Measurements from ENCODE around the gene PRR9.

Gene PRR9

GRCh38 chr1:153194331-153195050, 22.9 kb upstream of the PRR9 start:
- Histone ChIP-seq H3K4ac (ENCODE audit: low read depth in 1 of 2, low read length in 2 of 2) (no peak overlapping the region), H2BK12ac (ENCODE audit: low read length in 2 of 2) (no peak overlapping the region), H3K18ac (ENCODE audit: low read depth in 1 of 2, low read length in 2 of 2) (no peak overlapping the region), H3K4me1 (ENCODE audit: control insufficient read depth, insufficient read depth, low read depth, low read length) (no peaks in the 10 kb centered on the region), H2BK5ac (ENCODE audit: low read depth, low read length, poor library complexity, severe bottlenecking) (no peak overlapping the region), H2AFZ (ENCODE audit: low read depth, low read length) (no peak overlapping the region), H2BK15ac (ENCODE audit: low read depth, poor library complexity, severe bottlenecking) (no peak overlapping the region), H4K91ac (ENCODE audit: low read length) (no peak overlapping the region), H3K9ac (ENCODE audit: low read length) (no peak overlapping the region), H4K8ac (ENCODE audit: low read length) (no peak overlapping the region), H3K27ac (ENCODE audit: low read length, poor library complexity, severe bottlenecking) (no peak overlapping the region), H3K9me3 (ENCODE audit: control insufficient read depth, low read length) (no peaks in the 10 kb centered on the region), H2BK120ac (ENCODE audit: low read depth, low read length) (no peak overlapping the region), H3K23ac (ENCODE audit: low read length in 2 of 2) (no peak overlapping the region), H3K36me3 (ENCODE audit: control insufficient read depth in 1 of 2, insufficient read depth in 2 of 2, low read depth in 1 of 2, low read length in 2 of 2) (no peaks in the 10 kb centered on the region), H3K4me3 (ENCODE audit: insufficient read depth in 1 of 2, low read depth in 1 of 2, low read length in 2 of 2) (no peak overlapping the region), H3K4me2 (ENCODE audit: low read length, poor library complexity, severe bottlenecking) (no peak overlapping the region), H3K79me1 (replicated peaks; ENCODE audit: low read length, poor library complexity, severe bottlenecking) (no peaks in the 10 kb centered on the region), H3K27me3 (ENCODE audit: control insufficient read depth in 1 of 2, insufficient read depth in 1 of 2, low read length in 2 of 2) (peaks cover 0 to 31% of the 10 kb centered on the region in 2 experiments), H2AK5ac (ENCODE audit: low read length, severe bottlenecking) (no peak overlapping the region), H3K14ac (ENCODE audit: low read length in 2 of 2) (no peak overlapping the region)
- WGBS: 39% methylated on average over 3 of the region's 3 CpGs
- DNase-seq: no peak

DNA sequence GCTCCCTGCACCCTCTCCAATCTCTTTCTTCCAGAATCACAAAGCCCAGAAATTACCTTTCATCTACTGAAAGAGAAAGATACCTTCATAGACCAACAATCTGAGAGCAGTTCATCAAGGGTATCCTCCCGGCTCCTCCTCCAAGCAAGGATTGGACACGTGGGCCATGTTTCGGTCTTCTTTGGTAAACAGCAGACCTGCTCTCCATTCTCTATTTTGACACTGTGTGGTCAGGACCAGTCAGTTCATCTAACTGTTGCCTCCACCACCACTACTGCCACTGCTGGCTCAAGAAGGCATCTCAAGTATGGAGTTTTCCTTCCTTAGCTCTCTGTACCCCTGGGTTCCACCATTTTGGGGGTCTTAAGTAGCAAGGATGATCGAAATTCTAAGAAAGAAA, 22.2 kb upstream of the PRR9 start:
- H3K9ac ChIP-seq (ENCODE audit: low read length): no peak overlapping the region
- WGBS: 68% methylated on average over 4 of the region's 4 CpGs

DNA sequence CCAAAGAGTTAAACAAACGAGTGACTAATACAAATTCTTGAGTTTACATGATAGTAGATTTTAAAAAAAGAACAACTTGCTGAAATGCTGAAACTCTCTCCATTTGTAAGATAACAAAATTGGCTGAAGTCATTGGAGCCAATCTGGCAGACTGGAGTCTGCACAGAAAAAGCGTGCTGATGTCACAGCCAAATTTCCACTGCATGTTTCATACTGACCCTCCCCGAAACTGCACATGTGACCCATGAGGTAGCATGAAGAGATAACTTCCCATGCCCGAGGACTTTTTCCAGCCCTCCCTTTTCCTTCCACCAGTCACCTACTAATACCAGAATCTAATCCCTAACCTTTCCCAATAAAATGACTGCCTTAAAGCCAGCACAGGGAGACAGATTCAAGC, 15.4 kb upstream of the PRR9 start:
- no peak overlapping the region for H3K14ac ChIP-seq (ENCODE audit: low read length in 2 of 2)
- H2BK5ac ChIP-seq (ENCODE audit: low read depth, low read length, poor library complexity, severe bottlenecking): no peak overlapping the region
- no peak overlapping the region for H2AK5ac ChIP-seq (ENCODE audit: low read length, severe bottlenecking)
- H3K9me3 ChIP-seq (ENCODE audit: control insufficient read depth, low read length): no peaks in the 10 kb centered on the region
- H4K8ac ChIP-seq (ENCODE audit: low read length): no peak overlapping the region
- H2BK120ac ChIP-seq (ENCODE audit: low read depth, low read length): no peak overlapping the region
- no peaks in the 10 kb centered on the region for H3K79me1 ChIP-seq (replicated peaks; ENCODE audit: low read length, poor library complexity, severe bottlenecking)
- no peak overlapping the region for H3K4me2 ChIP-seq (ENCODE audit: low read length, poor library complexity, severe bottlenecking)
- no peak for DNase-seq
- no peak overlapping the region for H4K91ac ChIP-seq (ENCODE audit: low read length)
- H3K18ac ChIP-seq (ENCODE audit: low read depth in 1 of 2, low read length in 2 of 2): no peak overlapping the region
- H3K27me3 ChIP-seq (ENCODE audit: control insufficient read depth in 1 of 2, insufficient read depth in 1 of 2, low read length in 2 of 2): peaks cover 0 to 17% of the 10 kb centered on the region in 2 experiments
- no peak overlapping the region for H3K23ac ChIP-seq (ENCODE audit: low read length in 2 of 2)
- no peak overlapping the region for H3K27ac ChIP-seq (ENCODE audit: low read length, poor library complexity, severe bottlenecking)
- H3K4me3 ChIP-seq (ENCODE audit: insufficient read depth in 1 of 2, low read depth in 1 of 2, low read length in 2 of 2): no peak overlapping the region
- H2BK15ac ChIP-seq (ENCODE audit: low read depth, poor library complexity, severe bottlenecking): no peak overlapping the region
- H3K4me1 ChIP-seq (ENCODE audit: control insufficient read depth, insufficient read depth, low read depth, low read length): no peaks in the 10 kb centered on the region
- no peak overlapping the region for H2AFZ ChIP-seq (ENCODE audit: low read depth, low read length)
- H3K4ac ChIP-seq (ENCODE audit: low read depth in 1 of 2, low read length in 2 of 2): no peak overlapping the region
- no peak overlapping the region for H2BK12ac ChIP-seq (ENCODE audit: low read length in 2 of 2)
- H3K9ac ChIP-seq (ENCODE audit: low read length): no peak overlapping the region
- 47% methylated on average over 3 of the region's 4 CpGs for WGBS
- H3K36me3 ChIP-seq (ENCODE audit: control insufficient read depth in 1 of 2, insufficient read depth in 2 of 2, low read depth in 1 of 2, low read length in 2 of 2): no peaks in the 10 kb centered on the region

More for the DNA sequence above, 22.2 kb upstream of the PRR9 start:
- Histone ChIP-seq H3K27me3 (ENCODE audit: control insufficient read depth in 1 of 2, insufficient read depth in 1 of 2, low read length in 2 of 2) (peaks cover 0 to 31% of the 10 kb centered on the region in 2 experiments), H2BK12ac (ENCODE audit: low read length in 2 of 2) (no peak overlapping the region), H2AFZ (ENCODE audit: low read depth, low read length) (no peak overlapping the region), H3K79me1 (replicated peaks; ENCODE audit: low read length, poor library complexity, severe bottlenecking) (no peaks in the 10 kb centered on the region), H2BK120ac (ENCODE audit: low read depth, low read length) (no peak overlapping the region), H3K4me1 (ENCODE audit: control insufficient read depth, insufficient read depth, low read depth, low read length) (no peaks in the 10 kb centered on the region), H3K14ac (ENCODE audit: low read length in 2 of 2) (no peak overlapping the region), H3K4me3 (ENCODE audit: insufficient read depth in 1 of 2, low read depth in 1 of 2, low read length in 2 of 2) (no peak overlapping the region), H2BK15ac (ENCODE audit: low read depth, poor library complexity, severe bottlenecking) (no peak overlapping the region), H4K8ac (ENCODE audit: low read length) (no peak overlapping the region), H3K9me3 (ENCODE audit: control insufficient read depth, low read length) (no peaks in the 10 kb centered on the region), H3K36me3 (ENCODE audit: control insufficient read depth in 1 of 2, insufficient read depth in 2 of 2, low read depth in 1 of 2, low read length in 2 of 2) (no peaks in the 10 kb centered on the region), H2AK5ac (ENCODE audit: low read length, severe bottlenecking) (no peak overlapping the region), H4K91ac (ENCODE audit: low read length) (no peak overlapping the region), H3K23ac (ENCODE audit: low read length in 2 of 2) (no peak overlapping the region), H3K4me2 (ENCODE audit: low read length, poor library complexity, severe bottlenecking) (no peak overlapping the region), H3K27ac (ENCODE audit: low read length, poor library complexity, severe bottlenecking) (no peak overlapping the region), H2BK5ac (ENCODE audit: low read depth, low read length, poor library complexity, severe bottlenecking) (no peak overlapping the region), H3K18ac (ENCODE audit: low read depth in 1 of 2, low read length in 2 of 2) (no peak overlapping the region), H3K4ac (ENCODE audit: low read depth in 1 of 2, low read length in 2 of 2) (no peak overlapping the region)
- no peak for DNase-seq

DNA sequence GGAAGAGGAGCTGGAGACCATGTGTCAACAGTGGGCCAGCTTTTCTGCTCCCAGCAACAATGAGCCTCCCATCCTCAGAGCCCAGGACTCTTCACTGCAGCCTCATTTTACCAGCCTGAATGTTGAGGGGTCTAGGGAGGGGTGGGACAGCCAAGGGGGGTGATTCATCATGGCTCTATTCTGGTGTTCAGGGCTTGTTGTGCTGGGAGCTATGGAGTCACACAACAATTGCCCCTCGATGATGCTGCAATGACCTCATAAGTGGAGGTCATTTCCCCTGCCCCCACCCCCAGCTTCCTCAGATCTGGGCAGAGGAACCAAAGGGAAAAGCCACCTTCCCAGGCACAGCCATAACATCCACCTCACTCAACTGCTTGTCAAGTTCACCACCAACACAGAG, 14.3 kb upstream of the PRR9 start, which contains the start of gene LELP1:
TSS of gene LELP1 (plus strand) at position 301 of the 400 bp plus-strand sequence. CDS start 1,278 bp downstream, outside the sequence.
- Histone ChIP-seq H4K91ac (ENCODE audit: low read length) (no peak within 1 kb of the TSS), H2AFZ (ENCODE audit: low read depth, low read length) (no peak within 1 kb of the TSS), H3K9ac (ENCODE audit: low read length) (no peak within 1 kb of the TSS), H2BK15ac (ENCODE audit: low read depth, poor library complexity, severe bottlenecking) (no peak within 1 kb of the TSS), H3K4me1 (ENCODE audit: control insufficient read depth, insufficient read depth, low read depth, low read length) (no peaks in the 10 kb centered on the region), H3K4me3 (ENCODE audit: insufficient read depth in 1 of 2, low read depth in 1 of 2, low read length in 2 of 2) (no peak within 1 kb of the TSS), H3K23ac (ENCODE audit: low read length in 2 of 2) (no peak within 1 kb of the TSS), H2BK120ac (ENCODE audit: low read depth, low read length) (no peak within 1 kb of the TSS), H3K14ac (ENCODE audit: low read length in 2 of 2) (no peak within 1 kb of the TSS), H2BK12ac (ENCODE audit: low read length in 2 of 2) (no peak within 1 kb of the TSS), H2AK5ac (ENCODE audit: low read length, severe bottlenecking) (no peak within 1 kb of the TSS), H3K36me3 (ENCODE audit: control insufficient read depth in 1 of 2, insufficient read depth in 2 of 2, low read depth in 1 of 2, low read length in 2 of 2) (no peaks in the 10 kb centered on the region), H3K18ac (ENCODE audit: low read depth in 1 of 2, low read length in 2 of 2) (no peak within 1 kb of the TSS), H3K27ac (ENCODE audit: low read length, poor library complexity, severe bottlenecking) (no peak within 1 kb of the TSS), H3K9me3 (ENCODE audit: control insufficient read depth, low read length) (no peaks in the 10 kb centered on the region), H3K4ac (ENCODE audit: low read depth in 1 of 2, low read length in 2 of 2) (no peak within 1 kb of the TSS), H3K27me3 (ENCODE audit: control insufficient read depth in 1 of 2, insufficient read depth in 1 of 2, low read length in 2 of 2) (peaks cover 0 to 17% of the 10 kb centered on the region in 2 experiments), H2BK5ac (ENCODE audit: low read depth, low read length, poor library complexity, severe bottlenecking) (no peak within 1 kb of the TSS), H3K79me1 (replicated peaks; ENCODE audit: low read length, poor library complexity, severe bottlenecking) (no peaks in the 10 kb centered on the region), H4K8ac (ENCODE audit: low read length) (no peak within 1 kb of the TSS), H3K4me2 (ENCODE audit: low read length, poor library complexity, severe bottlenecking) (no peak within 1 kb of the TSS)
- DNase-seq: no peak
- 43% methylated on average over 1 of the region's 1 CpG for WGBS

Measured in mesenchymal stem cell (in vitro differentiated cells and primary cell).